Jurkat, Clone E6-1 (cell line): ENCODE results near the gene THUMPD2.
"Not testable (repeated sequence)": the region's sequence is repeated elsewhere in the genome, so short reads cannot be mapped to it uniquely, and the experiment has no call there.

Source experiments
- DNase-seq: peaks from one replicate; pipeline ENCODE4 v3.0.0-alpha.2; 2011; ENCODE audit warnings: low read depth, low spot score
- H3K4me3 ChIP-seq: 2 replicates; pipeline ENCODE4 v1.5.1; 2011; ENCODE audit warnings: mild to moderate bottlenecking, low read length, control low read depth, moderate library complexity

The THUMPD2 gene

DNA sequence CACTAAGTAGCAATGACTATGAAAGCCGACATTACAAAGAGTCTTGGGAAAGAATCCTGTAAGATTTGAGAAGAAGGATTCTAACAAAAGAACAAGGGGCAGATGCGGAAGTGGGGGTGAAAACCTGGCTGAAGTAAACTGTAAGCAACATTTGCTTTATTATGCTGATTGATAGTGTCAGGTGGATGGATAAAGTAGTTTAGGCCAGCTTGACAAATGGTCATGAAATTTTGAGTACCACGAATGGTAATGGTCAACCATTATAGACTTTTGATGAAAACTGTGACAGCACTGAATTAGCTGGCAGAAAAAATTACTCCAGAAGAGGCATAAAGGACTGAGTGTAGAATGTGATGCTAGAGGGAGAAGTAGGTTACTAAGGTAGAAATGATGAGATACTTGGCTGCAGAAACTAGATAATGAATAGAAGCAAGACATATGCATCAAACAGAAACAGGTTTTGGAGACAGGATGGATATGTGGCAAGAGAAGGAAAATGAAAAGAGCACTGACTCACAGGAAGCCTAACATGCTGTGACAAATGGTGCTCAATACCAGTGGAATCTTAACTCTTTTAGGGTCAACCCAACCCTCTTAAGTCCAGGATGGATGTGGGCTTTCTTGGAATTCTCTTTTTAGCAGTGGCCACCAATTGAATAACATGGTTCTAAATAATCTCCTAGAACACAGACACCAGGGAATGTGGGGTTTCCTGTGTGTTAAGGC is 6.8 kb downstream of the THUMPD2 start:
- H3K4me3 ChIP-seq = no peak overlapping the region
- no peak for DNase-seq

DNA sequence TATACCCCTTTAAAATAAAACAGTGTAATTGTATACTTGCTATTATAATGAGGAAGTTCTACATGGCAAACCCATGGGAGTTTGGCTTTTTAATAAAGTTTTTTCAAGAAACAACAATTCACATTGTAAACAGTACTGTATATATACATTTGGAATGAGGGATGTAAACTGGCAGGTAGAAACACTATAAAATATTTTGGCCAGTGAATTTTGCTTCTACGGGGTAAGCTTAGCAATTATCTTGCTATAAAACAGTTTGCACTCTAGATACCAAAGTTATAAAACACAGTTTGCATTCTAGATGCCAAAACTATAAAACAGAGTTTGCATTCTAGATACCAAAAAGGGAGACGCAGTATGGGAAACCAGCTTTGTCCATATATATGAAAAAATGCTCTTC is 16.6 kb downstream of the THUMPD2 start:
- no peak for DNase-seq
- no peak overlapping the region for H3K4me3 ChIP-seq

DNA sequence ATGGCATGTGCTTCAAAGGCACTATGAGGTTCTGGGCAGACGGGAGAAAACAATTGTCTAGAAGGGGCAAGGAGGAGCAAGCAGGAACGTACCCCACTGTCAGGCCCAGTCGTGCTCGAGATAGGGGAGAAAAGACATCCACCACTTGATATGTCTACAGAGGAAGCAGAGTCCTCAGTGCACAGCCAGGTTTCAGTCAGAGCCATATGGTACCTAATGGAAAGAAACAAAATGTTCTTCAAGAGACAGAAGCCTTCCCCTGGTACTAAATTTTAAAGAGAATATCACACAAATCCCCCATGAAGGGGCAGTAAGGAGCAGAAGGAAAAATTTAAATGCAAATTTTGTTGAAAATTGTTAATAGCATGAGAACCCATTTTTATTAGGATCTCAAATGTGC is 21.9 kb downstream of the THUMPD2 start:
- DNase-seq = no peak
- H3K4me3 ChIP-seq = no peak overlapping the region

DNA sequence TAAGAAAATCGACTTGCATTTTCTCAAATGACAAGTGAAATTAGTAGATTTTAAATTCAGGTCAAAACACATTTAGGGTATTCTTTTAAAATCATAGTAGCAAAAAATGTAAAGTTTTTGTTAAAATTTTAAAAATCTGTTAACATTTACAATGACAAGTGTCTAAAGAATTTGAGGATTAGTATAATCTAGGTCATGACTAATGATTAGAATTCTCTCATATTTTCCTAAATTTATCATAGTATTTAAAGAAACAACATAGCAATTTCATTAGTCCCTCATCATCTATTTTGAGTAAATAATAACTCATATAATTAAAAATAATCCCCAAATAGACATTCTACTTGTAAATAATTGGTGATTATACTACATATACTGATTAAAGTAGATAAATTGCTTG is 23.6 kb downstream of the THUMPD2 start:
- no peak overlapping the region for H3K4me3 ChIP-seq
- no peak for DNase-seq

DNA sequence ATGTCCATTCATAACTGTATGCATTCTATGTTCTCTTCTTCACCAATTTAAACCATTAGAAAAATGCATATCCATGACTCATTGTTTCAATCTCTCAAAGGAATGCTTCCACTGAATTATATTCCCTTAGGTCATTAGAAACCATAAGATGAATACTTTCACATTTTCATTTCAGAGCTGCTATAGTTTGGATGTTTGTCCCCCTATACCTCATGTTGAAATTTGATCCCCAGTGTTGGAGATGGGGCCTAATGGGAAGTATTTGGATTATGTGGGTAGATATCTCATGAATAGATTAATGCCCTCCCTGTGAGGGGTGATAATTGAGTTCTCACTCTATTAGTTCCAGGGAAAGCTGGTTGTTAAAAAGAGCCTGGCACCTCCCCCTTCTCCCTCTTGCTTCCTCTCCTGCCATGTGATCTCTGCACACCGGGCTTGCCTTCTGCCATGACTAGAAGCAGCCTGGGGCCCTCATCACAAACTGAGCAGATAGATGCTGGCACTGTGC is 35.7 kb downstream of the THUMPD2 start:
- H3K4me3 ChIP-seq = no peak overlapping the region
- DNase-seq = no peak

DNA sequence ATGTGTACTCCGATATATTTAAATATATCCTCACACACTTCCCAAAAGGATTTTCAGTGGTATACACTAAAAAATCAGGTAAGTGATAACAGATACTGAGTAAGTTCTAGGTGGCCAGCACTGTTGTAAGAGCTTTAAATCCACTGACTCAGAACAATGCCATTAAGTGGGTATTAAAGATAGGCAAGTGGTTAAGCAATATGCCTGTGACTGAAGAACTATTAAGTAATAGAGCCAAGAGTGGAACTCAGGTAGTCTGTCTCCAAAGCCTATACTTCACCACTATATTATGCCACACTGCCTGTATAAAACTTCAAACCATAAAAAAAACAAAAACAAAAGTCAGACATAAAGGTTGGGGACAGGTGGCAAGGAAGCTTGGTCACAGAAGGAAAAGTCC is 37.2 kb downstream of the THUMPD2 start:
- no peak overlapping the region for H3K4me3 ChIP-seq
- DNase-seq = no peak

DNA sequence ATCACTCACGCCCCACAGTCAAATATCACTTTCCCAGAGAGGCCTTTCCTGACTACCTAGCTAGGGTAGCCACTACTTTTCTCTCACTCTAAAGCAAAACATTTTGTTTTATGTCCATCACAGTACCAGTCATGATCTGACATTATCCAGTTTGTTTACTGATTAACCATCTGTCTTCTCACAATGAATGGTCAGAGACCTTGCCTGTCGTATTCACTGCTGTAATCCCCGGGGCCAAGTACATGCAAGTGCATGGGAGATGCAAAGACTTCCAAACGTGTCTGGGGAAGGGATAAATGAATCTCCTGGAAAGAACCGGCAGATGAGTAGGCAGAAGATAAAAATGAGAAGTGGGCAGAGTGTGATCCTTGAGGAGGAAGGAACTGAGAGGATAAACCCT is 39.7 kb downstream of the THUMPD2 start:
- no peak overlapping the region for H3K4me3 ChIP-seq
- DNase-seq = no peak

DNA sequence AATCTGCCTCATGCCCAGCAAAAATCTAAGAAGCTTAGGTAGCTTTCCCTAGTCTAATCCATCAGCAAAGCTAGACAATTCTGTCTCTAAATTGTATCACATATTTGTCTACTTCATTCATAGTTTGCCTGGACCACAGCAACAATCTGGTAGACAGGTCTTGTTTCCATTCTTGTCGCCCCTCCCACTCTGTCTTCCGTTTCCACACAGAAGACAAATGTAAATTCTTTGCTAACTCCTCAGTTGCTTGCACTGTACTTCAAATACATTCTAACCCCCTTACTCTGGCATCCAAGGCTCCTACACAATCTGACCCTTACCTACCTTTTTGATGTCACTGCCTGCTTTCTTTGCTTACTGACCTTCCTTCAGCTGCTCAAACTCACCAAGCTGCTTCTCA is 40.1 kb downstream of the THUMPD2 start:
- no peak for DNase-seq
- no peak overlapping the region for H3K4me3 ChIP-seq

DNA sequence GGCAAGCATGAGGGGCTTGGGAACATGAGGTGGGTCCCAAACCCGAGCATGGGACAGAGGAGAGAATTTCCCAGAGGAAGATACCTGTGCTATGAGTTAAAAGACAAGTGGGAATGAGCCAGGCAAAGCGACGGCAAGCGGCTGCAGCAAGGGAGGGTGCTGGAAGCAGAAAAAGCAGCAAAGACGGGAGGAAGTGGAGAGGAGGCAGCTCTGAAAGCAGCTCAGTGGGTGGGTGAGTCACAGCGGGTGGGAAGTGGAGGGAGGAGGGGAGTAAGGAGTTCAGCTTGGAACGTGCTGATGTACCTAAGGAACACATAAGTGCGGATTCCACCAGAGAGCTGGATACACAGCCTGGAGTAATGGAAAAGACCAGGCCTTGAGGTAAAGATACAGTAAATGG is 41.4 kb downstream of the THUMPD2 start:
- DNase-seq = no peak
- H3K4me3 ChIP-seq = no peak overlapping the region

DNA sequence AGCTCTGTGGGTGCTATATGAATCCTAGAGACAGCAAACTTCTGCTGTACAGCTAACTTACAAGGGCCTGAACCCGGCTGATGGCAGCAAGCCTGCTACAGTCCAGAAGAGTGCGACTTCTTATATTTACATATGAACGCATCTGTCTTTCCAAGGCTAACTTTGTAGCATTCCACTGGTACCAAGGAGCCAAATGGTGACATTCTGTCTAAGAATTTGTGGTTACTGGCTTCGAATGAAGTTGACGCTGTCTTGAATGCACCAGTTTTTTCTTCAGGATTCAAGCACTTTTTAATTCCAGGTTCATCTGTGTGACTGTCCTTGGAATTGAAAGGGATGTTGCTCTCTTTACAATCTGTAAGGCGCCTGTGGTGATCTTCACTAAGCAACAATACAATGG is 42.4 kb downstream of the THUMPD2 start:
- DNase-seq = no peak
- no peak overlapping the region for H3K4me3 ChIP-seq

DNA sequence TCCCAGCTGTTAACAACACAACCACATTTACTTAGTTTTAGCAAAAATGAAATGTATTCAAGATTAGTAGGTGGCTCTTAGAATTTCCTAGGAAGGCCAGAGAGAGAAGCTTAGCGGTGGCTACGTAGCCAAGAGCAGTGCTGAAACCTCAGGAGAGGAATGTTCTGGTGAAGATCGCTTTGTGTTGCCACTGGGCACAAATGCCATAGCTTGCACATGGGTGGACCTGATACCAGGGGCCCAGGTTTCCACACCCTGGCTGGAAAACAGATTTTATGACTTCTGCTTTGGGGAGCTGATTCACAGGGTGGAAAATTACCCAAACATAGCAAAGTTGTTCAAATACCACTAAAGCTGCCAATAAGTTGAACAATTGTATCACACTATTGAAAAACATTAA is 43.4 kb downstream of the THUMPD2 start:
- H3K4me3 ChIP-seq = no peak overlapping the region
- no peak for DNase-seq

DNA sequence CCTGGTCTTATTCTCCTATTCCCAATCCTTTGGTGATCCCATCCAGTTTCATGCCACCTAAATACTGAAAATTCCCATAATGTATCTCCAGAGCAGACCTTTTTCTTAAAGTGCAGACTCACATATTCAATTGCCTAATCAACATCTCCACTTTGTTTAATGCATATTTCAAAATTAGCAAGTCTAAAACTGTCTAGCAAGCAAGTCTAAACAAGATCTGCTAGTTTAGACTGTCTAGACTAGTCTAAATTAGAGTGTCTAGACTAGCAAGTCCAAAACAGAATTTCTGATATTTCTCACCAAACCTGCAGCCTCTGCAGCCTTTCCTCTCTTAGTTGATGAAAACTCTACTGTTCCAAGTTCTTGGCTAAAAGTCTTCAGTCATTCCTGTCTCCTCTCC is 44.6 kb downstream of the THUMPD2 start:
- no peak overlapping the region for H3K4me3 ChIP-seq
- no peak for DNase-seq

DNA sequence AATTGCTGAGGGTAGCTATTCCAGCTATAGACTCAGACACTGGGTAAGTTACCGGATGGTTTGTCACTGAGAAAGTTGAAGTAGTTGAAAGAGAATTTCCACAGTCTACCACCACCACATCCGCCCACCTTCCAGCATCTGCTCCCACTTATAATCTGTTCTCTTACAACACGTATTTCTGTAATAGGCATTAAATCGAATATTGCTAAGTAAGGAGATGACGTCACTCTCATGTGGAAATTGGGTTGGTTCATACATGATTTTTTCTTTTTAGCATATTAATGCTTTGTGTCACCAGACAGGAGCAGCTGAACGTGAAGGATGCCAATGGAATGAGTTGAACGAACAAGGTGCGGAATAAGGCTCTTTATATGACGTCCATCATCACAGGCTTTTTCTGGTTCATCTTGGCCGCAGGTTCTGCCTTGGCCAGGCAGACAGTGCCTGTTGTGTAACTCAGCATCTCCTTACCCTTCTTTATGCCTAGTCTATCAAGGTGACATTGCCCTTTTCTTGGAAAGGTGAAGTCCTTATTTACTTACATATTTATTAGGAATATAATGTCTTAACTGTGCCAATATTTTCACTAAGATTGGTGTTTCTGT is 45.9 kb downstream of the THUMPD2 start:
- H3K4me3 ChIP-seq = no peak overlapping the region
- DNase-seq = no peak

DNA sequence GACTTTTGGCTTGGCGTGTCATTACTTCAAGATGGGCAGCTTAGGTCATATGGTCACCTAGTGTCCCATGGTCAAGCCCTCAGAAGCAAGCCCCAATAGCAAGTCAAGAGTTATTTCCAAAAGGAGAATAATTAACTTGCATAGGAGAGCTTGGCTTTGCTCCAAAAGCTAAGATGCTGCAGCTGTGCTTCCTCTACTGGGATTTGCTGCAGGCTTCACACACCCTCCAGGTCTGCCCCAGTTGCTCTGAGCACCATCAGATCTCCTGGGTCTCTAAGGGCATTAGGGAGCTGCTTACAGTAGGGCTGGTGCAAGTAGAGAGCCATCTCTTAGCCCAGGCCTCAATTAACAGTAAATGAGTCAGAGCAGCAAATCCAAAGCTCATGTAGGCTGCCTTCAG is 46.6 kb downstream of the THUMPD2 start:
- DNase-seq = no peak
- H3K4me3 ChIP-seq = no peak overlapping the region

DNA sequence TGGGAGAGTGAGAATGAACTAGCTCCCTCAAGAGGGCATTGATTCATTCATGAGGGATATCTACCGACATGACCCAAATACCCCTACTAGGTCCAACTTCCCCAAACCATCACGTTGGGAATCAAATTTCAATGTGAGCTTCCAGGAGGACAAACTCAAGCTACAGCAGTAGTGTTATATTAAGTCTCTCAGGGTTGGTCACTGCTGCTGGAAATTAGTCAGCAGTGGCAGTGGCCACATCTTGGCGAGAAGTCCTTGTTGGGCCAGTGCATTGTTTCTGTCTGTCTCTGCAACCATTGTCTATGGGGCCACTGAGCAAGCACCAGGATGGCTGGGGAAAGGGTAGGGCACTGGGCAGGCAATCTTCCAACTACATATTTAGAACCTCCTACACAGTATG is 47.5 kb downstream of the THUMPD2 start:
- H3K4me3 ChIP-seq = no peak overlapping the region
- DNase-seq = no peak

DNA sequence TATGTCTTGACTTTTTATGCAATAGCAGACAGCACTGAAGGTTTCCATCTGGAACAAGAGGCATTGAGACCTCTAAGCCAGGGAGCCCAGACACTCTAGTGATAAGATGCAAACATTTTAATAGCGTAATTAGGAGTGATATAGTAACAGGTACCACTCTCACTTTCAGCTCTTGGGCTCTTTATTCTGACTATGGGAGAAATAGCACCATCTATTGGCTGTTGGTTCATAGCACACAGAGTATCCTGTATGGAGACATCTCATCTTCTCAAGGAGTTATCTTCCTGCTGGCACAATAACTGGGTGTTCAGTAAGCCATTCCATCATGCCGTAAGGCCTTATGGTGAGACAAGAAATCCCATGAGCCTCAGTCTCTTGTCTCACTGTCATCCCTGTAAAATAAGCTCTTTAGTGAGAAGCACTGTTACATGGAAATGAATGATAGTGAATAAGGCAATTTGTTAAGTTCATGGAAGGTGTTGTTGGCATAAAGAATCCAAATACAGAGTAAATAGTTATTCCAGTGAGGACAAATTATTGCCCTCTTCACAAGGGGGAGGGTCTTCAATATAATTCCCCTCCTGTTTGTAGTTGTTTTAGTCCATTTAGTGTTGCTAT is 48.3 kb downstream of the THUMPD2 start:
- no peak for DNase-seq

DNA sequence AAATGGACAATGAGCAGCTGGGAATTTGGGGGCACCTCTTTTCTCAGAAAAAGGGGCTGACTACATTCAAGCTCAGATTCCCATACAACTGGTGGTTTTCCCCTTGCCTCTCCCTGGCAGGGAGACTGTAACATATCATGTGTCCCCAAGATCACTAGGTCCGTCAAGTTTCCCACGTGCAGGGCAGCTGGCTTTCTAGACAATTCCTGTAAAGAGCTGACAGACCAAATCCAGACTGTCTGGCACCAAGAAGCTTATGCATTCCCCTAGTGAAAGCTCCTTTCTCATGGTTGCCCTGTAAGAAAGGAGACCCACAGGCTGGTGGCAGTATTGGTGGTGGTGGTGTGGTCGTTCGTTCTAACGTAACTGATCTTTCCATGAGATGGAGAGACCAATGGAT is 48.8 kb downstream of the THUMPD2 start:
- DNase-seq = no peak
- no peak overlapping the region for H3K4me3 ChIP-seq

More for the DNA sequence above, 48.3 kb downstream of the THUMPD2 start:
- H3K4me3 ChIP-seq = no peak overlapping the region

DNA sequence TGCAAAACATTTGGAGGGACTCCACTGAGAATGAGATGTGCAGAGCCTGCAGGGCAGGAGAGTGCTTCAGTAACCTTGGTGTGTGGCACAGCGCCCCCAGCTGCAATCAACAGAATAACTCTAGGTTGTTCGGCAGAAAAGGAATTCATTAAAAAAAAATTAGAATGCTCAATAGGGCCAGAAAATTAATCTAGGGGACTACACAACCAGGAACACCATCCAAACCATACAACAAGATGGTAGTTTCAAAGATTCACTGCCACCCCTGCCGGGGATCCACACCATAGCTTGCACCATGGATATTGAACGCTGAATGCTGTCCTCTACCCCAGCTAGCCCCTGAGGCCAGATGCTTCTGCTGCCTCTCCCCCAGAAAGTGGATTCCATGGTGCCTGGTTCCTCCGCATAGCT is 50.1 kb downstream of the THUMPD2 start:
- H3K4me3 ChIP-seq = no peak overlapping the region
- DNase-seq = no peak

DNA sequence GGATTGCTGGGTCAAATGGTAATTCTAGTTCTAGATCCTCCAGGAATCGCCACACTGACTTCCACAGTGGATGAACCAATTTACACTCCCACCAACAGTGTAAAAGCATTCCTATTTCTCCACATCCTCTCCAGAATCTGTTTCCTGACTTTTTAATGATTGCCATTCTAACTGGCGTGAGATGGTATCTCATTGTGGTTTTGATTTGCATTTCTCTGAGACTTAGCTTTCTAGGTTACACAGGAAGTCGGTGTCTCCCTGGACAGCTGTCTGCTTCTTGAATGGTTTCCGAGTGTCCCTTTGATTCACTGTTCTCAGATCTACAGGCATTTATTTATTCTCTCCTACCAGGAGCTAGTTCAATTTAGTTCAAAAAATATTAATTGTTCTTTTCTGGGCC is 51.0 kb downstream of the THUMPD2 start:
- not testable (repeated sequence) for H3K4me3 ChIP-seq, DNase-seq

DNA sequence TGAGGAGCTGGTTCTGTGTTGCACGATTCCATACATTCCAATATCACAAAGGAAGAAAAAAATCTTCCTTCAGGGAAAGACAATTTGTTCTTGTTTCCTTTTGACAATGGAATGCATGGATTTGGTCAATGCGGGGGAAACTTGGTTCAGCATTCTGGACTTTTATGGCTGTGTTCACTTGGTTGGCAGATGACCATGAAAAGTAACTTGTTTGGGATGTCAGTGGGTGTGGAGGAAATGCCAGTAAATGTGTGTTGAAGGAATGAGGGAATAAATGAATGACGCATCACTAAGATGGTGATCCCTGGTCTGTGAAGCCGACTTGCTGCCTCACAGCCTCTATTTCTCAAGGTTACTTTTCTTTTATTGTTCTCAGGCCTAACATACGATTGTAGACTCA is 53.7 kb downstream of the THUMPD2 start:
- no peak overlapping the region for H3K4me3 ChIP-seq
- no peak for DNase-seq

DNA sequence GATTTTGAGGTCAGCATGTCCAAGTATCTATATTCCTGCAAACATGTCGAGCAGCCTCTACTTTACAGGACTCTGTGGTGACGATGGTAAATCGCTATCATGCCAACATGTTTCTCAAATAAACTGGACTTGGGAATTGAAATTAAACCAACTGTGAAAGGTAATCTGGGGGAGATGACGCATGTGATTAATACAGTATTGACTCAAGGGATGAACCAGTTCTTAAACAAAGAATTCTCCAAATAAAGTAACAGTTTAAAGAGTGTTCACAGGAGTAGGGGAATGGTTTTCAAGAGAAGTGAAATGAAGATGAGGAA is 54.3 kb downstream of the THUMPD2 start:
- DNase-seq = no peak
- H3K4me3 ChIP-seq = no peak overlapping the region
